HCEC 1CT (cell line): ENCODE results near the gene VAT1L.
A peak's percentile ranks its signal among the peaks of the same experiment; 100 is the strongest.

Experiments
- DNase-seq: peaks from one replicate; pipeline ENCODE4 v3.0.0-alpha.2; 2017

The VAT1L gene, protein sequence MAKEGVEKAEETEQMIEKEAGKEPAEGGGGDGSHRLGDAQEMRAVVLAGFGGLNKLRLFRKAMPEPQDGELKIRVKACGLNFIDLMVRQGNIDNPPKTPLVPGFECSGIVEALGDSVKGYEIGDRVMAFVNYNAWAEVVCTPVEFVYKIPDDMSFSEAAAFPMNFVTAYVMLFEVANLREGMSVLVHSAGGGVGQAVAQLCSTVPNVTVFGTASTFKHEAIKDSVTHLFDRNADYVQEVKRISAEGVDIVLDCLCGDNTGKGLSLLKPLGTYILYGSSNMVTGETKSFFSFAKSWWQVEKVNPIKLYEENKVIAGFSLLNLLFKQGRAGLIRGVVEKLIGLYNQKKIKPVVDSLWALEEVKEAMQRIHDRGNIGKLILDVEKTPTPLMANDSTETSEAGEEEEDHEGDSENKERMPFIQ

DNA sequence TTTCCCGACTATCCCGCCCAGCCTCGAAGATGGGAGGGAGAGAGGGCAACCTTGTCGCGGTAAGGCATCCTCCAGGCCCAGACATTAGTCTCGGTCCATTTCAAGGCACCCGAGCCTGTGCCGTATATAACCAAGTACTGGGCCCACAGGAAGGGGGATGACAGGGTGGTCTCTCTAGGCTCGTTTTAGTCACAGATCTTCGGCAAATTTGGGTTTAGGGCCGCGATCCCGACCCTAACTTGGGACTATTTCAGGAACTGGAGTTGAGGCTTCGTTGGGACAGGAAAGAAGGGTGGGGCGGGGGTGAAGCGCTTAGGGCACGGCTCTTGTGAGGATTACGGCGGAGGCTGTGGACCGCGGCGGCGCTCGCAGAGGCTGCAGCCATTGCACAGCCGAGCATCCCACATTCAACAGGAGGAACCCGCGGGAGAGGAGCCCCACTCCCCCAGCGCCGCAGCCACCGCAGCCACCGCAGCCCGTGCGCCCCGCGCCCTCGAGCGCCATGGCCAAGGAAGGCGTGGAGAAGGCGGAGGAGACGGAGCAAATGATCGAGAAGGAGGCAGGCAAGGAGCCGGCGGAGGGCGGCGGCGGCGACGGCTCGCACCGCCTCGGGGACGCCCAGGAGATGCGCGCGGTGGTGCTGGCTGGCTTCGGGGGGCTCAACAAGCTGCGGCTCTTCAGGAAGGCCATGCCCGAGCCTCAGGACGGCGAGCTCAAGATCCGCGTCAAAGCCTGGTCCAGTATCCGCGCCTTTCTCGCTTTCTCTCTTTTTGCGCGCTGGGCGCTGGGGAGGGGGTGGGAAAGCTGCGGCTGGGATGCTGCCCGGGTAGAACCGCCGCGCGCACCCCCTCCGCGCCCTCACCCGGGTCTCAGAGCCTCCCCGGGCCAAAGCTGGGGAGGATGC lies at the start of gene VAT1L:
Gene VAT1L, plus strand, starts transcription at position 384 of the 904 bp plus-strand sequence. Its CDS starts 119 bp downstream, at position 503.
- DNase-seq = peak; percentile 50

DNA sequence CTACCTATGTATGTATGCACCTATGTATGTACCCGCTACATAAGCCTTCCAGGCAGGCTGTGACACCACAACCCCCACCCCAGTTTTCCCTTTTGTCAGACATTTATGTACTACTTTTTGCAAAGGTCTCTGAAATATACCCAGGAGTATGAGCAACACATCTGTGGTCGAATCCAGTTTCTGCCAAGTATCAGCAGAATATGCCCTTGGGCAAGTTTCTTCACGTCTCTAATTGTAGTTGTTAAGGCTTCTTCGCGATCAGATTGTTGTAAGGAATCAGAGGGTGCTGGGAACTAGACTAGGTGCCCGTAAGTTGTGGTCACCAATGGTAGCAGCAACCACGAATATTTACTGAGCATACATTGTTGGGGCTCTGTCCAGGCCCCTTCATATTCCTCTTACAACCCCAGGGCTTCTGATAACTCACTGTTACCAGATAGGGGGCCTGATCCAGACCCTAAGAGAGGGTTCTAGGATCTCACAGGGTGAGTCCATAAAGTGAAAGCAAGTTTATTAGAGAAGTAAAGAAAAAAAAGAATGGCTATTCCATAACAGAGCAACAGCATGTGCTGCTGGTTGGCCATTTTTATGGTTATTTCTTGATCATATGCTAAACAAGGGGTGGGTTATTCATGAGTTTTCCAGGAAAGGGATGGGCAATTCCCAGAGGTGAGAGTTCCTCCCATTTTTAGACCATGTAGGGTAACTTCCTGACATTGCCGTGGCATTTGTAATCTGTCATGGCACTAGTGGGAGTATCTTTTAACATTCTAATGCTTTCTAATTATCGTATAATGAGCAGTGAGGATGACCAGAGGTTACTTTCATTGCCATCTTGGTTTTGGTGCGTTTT lies 49.4 kb upstream of the VAT1L start:
- no peak for DNase-seq

GRCh38 chr16:77739559-77739892 lies 48.8 kb upstream of the VAT1L start:
- peak; percentile 6 for DNase-seq

GRCh38 chr16:77744141-77744540 lies 44.2 kb upstream of the VAT1L start:
- no peak for DNase-seq

DNA sequence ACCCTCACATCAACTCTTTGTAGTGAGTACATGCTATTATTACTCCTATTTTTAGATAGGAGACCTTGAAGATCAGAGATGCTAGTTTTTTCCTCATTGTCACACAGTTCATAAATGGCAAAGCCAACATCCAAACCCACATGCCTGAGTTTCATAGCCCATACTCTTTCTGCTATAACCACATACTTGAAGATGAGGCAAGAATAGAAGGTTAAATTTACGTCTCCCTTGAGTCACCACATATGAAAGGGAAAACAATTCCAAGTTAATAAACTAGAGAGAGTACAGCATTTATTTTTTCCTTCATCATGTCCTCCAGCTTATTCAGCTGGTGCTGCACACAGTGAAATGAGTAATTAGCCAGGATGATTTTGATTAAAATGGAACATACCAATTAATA lies 42.4 kb upstream of the VAT1L start:
- DNase-seq = no peak

DNA sequence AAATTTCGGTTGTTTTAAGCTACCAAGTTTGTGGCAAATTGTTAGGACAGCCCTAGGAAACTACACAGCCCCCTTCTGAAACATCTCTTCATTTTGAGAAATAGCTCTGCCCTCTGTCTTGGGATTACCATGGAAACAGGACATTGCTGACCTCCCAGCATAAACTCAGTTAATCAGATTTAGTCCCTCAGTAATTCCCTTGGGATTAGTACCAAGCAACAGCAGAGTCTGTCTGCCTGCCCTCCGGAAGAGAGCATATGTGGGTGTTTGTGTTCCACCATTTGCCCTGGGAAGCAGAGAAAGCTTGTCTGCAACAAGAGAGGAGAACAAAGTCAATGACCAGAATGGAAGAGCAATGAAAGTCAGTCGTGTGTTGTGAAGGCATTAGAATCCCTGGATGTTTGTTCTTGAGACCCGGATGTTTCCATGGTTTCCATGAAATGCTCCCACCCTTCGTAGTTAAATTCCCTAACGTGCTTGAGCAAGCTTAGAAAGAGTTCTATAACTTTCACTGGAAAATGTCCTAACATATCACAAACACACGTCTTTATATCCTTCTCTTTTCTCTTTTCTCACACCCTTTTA lies 39.9 kb upstream of the VAT1L start:
- no peak for DNase-seq

DNA sequence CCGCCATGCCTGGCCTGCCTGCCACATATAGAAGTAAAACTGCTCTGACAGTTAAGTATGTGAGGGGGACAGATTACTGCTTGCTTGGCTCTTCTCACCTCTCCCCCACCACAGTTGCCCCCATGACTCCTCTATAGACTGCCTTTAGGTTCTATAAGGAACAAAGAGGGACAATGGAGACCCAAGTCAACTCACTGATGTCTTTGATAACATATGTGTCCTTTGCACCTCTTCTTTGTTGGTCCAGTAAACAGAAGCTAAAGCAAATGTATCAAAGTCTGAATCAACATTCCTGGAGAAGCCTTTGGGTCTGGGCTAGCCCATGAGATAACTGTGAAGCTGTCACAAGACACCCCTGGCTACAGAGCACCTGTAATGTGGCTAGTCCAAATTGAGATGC lies 38.9 kb upstream of the VAT1L start:
- no peak for DNase-seq

DNA sequence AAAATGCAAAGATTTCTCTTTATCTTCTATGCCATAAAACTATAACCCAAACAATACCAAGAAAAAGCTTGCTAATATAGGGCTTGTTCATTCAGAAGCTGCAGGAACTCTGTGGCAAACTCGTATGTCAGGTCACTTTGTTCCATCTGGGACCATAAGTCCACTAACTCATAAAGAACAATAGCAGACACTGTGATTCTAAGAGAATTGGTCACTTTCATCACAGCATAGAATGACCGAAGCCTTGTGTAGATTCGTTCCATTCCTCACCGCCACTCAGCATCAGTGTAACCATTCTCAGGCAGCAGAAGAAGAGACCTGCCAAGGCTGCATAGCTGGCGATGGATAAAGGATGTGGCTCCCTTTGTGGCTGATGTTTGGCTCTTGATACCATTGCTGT lies 30.3 kb upstream of the VAT1L start:
- DNase-seq = no peak

GRCh38 chr16:77758508-77758907 lies 29.9 kb upstream of the VAT1L start:
- DNase-seq = no peak

DNA sequence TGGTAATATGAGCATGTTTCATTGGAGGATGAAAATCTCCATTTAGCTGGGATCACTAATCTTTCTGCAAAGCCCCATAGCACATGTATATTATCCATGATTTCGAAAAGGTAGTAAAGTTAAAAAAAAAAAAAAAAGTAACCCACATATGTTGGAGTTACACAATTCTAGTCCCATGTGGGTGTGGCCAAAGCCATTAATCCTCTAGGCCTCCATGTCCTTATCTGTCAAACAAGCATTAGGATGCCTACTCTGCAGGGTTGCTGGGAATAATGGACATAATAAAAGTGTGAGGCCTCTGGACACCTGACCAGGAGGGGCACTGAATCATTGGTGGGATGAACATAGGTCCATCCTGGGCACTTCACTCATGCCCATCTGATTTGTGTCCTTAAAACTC lies 29.2 kb upstream of the VAT1L start:
- no peak for DNase-seq

DNA sequence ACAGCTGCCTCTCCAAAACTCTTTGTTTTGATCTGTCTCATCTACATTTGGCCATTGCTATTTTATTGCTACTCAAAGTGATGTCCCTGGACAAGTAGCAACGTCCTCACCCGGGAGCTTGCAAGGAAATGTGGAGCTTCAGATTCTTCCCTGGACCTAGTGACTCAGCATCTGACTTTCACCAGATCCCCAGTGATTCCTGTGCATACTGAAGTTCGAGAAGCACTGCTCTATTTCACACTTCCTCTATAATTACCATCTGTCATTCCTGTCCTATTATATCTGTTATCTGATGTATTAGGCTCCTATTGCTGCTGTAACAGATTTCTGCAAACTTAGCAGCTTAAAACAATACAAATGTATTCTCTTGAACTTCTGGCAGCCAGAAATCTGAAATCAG lies 28.5 kb upstream of the VAT1L start:
- DNase-seq = peak; percentile 9

DNA sequence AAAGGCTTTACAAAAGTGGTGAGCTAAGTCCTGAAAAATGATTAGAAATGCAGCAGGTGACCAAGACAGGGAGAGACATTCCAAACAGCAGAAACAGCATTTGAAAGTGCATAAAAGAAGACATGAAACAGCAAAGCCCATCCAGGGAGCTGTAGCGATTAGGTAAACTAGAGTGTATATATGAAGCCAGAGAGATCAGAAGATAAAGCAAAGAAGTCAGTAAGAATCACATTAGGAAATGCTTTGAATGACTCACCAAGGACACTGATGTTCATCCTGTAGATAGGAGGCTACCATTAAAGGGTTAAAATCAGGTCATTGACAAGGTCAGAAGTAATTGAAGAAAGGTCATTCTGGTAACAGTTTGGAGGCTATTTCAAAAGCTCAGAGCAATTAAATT lies 27.6 kb upstream of the VAT1L start:
- DNase-seq = peak; percentile 10

DNA sequence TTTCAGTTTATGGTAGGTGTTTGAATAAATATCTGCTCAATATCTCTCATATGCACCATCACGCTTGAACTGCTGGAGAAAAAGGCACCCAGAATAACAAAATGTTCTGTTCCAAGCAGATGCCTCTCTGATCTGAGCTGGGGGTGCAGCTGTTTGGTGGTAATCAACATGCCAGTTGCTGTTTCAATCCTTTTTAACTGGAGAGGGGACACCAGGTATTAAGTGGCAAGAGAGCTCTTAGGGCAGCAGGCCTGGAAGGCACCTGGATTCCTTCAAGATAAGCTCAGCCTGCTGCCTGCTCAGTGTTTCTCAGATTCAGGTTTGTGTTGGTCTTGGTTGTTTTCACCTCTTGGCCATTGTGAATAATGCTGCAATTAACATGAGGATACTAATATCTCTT lies 27.2 kb upstream of the VAT1L start:
- no peak for DNase-seq

DNA sequence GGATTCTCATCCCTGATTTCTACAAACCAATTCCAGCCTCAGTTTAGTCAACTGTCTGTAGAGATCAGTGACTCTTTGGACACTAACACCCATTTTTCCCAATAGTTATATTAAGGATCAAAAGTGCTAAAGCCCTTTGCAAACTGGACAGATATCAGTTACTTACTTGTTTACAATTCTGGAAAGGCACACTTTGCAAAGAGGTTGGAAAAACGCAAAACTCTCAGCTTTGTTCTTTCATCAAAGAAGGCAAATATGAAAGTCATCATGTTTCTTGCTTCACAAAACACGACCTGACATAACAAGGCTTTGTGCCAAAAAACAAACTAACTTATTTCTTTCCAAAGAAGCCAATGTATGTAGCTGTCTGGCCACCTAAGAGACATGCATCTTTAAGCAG lies 26.1 kb upstream of the VAT1L start:
- DNase-seq = no peak

- DNase-seq = no peak
These were observed 24.4 kb upstream of the VAT1L start for GRCh38 chr16:77763994-77764393.

- no peak for DNase-seq
These were observed 21.2 kb upstream of the VAT1L start for GRCh38 chr16:77767211-77767610.

DNA sequence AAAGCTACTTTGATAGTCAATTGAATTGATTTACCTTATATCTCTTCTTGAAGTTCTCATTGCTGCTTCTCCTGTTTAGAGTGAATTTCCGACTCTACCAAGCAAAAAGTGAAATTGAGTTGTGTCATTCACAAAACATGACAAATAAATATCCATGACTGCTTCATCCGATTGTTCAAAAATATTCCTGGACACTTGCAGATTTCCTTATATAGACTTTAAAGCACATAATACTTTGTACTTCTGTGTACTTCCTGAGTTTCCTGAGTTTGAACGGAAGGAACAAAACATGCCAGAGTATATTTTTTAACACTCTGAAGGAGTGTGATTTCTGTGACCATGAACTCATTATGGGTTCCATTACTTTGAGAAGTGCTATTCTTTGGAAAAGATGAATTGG lies 20.5 kb upstream of the VAT1L start:
- no peak for DNase-seq

DNA sequence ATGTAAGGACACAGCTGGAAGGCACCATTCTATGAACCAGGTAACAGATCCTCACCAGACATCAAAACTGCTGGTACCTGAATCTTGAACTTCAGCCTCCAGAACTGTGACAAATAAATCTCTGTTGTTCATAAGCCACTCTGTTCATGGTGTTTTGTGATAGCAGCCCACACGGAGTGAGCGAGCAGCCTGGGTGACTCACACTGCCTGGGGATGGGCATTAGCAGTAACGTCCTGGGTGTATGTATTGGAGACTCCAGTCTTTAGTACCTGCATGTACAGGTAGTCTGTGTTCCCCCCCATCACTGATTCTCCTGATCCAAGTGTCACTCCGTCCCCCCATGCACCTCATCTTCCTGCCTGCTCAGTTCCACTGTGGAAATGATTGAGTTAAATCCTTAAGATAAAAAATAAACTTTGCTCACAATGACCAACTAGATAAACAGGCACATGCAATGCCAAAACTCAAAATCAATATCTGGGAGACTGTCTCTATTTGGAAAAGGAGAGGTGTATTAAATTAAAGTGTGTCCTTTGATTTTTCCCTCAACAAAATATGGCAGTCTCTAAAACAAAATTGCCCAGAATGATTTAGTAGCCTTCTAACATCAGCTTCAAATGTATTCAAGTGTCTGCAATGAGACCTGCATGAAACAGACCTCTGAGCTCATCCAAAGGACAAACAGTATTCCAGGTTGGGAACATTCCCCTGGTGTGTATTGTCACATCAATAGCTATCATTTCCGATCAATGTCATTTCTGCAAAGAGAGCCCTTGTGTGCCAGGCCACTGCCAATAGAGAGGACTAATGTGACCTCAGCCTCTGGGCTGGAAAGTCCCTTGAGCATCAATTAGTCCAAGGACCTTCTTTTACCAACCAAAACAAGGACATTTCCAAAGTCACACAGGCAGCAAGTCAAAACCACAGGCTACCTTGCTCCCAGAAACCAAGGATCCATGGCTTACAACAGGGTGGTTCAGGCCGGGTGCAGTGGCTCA lies 12.2 kb upstream of the VAT1L start:
- DNase-seq = no peak

DNA sequence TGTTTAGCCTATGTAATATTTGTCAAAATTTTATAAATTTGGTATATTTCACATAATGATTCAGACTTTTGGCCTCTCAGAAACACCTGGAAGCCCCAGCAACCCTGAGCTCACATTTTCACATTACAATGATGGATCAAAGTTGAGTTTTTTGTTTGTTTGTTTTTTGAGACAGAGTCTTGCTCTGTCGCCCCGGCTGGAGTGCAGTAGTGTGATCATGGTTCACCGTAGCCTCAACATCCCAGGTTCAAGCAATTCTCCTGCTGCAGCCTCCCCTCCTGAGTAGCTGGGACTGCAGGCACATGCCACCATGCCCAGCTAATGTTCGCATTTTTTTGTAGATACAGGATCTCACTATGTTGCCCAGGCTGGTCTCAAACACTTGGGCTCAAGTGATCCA lies 10.6 kb upstream of the VAT1L start:
- no peak for DNase-seq

DNA sequence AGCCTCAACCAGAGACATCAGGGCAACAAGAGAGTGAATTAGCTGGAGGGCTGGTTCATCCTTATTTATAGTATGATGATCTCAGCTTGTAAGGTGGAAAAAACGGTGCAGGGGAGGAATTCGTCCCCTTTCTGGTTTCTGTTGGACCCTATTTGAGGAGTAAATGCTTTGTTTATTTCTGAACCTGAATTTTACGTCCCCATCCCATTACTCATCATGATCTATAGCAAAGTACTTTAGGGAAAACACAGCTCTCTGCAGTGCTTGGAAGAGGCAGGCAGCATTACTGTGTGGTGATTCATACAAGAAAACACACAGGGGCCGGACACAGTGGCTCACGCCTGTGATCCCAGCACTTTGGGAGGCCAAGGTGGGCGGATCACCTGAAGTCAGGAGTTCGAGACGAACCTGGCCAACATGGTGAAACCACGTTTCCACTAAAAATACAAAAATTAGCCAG lies 8.0 kb upstream of the VAT1L start:
- DNase-seq = peak; percentile 93

GRCh38 chr16:77781091-77781490 lies 7.3 kb upstream of the VAT1L start:
- DNase-seq = no peak
